SK-N-SH treated with all-trans-retinoic acid at 6 μM for 48 hours (cell line): ENCODE data around the gene ECD.

Experiments
- ATAC-seq: fragments of 200-7000 bp; cut with Tn5 transposase; 3 replicates; pipeline ENCODE4 v1.9.1; 2020; ENCODE audit warnings: mild to moderate bottlenecking, moderate library complexity
- ARNTL ChIP-seq: fragments of 450-650 bp; formaldehyde crosslinking; IDR thresholded peaks from 2 replicates; pipeline ENCODE4 v1.5.0; 2020; ENCODE audit warnings: low read depth, mild to moderate bottlenecking, moderate library complexity, borderline replicate concordance
- BACH2 ChIP-seq: fragments of 250-450 bp; sonication (Bioruptor Pico); IDR thresholded peaks from 2 replicates; pipeline ENCODE4 v1.9.0; 2021; ENCODE audit warnings: mild to moderate bottlenecking, borderline replicate concordance
- CSDC2 ChIP-seq: fragments of 250-450 bp; sonication (Bioruptor Pico); IDR thresholded peaks from 2 replicates; pipeline ENCODE4 v1.5.0; 2020; ENCODE audit warnings: mild to moderate bottlenecking, moderate library complexity
- ESRRG ChIP-seq: fragments of 250-450 bp; sonication (Bioruptor Pico); IDR thresholded peaks from 2 replicates; pipeline ENCODE4 v1.6.1; 2021; ENCODE audit warnings: mild to moderate bottlenecking
- GLIS3 ChIP-seq: fragments of 250-450 bp; sonication (Bioruptor Pico); IDR thresholded peaks from 2 replicates; pipeline ENCODE4 v1.5.0; 2020; ENCODE audit warnings: mild to moderate bottlenecking, moderate library complexity
- ISL1 ChIP-seq: fragments of 250-450 bp; sonication (Bioruptor Pico); IDR thresholded peaks from 2 replicates; pipeline ENCODE4 v2.1.2; 2022; ENCODE audit warnings: mild to moderate bottlenecking, moderate library complexity
- OSR1 ChIP-seq: fragments of 250-450 bp; sonication (Bioruptor Pico); IDR thresholded peaks from 2 replicates; pipeline ENCODE4 v1.8.0; 2022; ENCODE audit warnings: moderate library complexity, mild to moderate bottlenecking, inconsistent platforms
- PPARA ChIP-seq: fragments of 250-450 bp; sonication (Bioruptor Pico); IDR thresholded peaks from 2 replicates; pipeline ENCODE4 v1.5.0; 2020; ENCODE audit warnings: mild to moderate bottlenecking, borderline replicate concordance
- RARB ChIP-seq: fragments of 250-450 bp; sonication (Bioruptor Pico); IDR thresholded peaks from 2 replicates; pipeline ENCODE4 v1.8.0; 2021; ENCODE audit warnings: mild to moderate bottlenecking, moderate library complexity
- SNAI2 ChIP-seq: fragments of 250-450 bp; sonication (Bioruptor Pico); IDR thresholded peaks from 2 replicates; pipeline ENCODE4 v1.5.0; 2020; ENCODE audit warnings: mild to moderate bottlenecking, moderate library complexity
- TOX ChIP-seq: fragments of 250-450 bp; sonication (Bioruptor Pico); IDR thresholded peaks from 2 replicates; pipeline ENCODE4 v1.8.0; 2021; ENCODE audit warnings: mild to moderate bottlenecking, moderate library complexity, borderline replicate concordance
- TSHZ2 ChIP-seq: fragments of 250-450 bp; sonication (Bioruptor Pico); IDR thresholded peaks from 2 replicates; pipeline ENCODE4 v1.5.0; 2020; ENCODE audit warnings: mild to moderate bottlenecking, moderate library complexity
- ZC3H10 ChIP-seq: fragments of 250-450 bp; sonication (Bioruptor Pico); IDR thresholded peaks from 2 replicates; pipeline ENCODE4 v1.5.1; 2021; ENCODE audit warnings: mild to moderate bottlenecking, moderate library complexity
- ZFP3 ChIP-seq: fragments of 250-450 bp; sonication (Bioruptor Pico); IDR thresholded peaks from 2 replicates; pipeline ENCODE4 v1.5.0; 2020; ENCODE audit warnings: mild to moderate bottlenecking, moderate library complexity
- ZFP30 ChIP-seq: fragments of 450-650 bp; formaldehyde crosslinking; IDR thresholded peaks from 2 replicates; pipeline ENCODE4 v1.5.0; 2022; ENCODE audit warnings: mild to moderate bottlenecking, moderate library complexity
- ZNF565 ChIP-seq: fragments of 450-650 bp; formaldehyde crosslinking; conservative IDR thresholded peaks from 2 replicates; pipeline ENCODE4 v1.5.0; 2020; ENCODE audit warnings: low read depth, mild to moderate bottlenecking, moderate library complexity
- ZNF70 ChIP-seq: fragments of 450-650 bp; formaldehyde crosslinking; IDR thresholded peaks from 2 replicates; pipeline ENCODE4 v1.5.0; 2020; ENCODE audit warnings: mild to moderate bottlenecking, moderate library complexity
- ZNF8 ChIP-seq: fragments of 450-650 bp; formaldehyde crosslinking; IDR thresholded peaks from 2 replicates; pipeline ENCODE4 v1.5.0; 2020; ENCODE audit warnings: mild to moderate bottlenecking, moderate library complexity
- TF ChIP-seq, protein P1 (sequence below): fragments of 250-450 bp; sonication (Bioruptor Pico); IDR thresholded peaks from 2 replicates; pipeline ENCODE4 v1.8.0; 2020; ENCODE audit warnings: mild to moderate bottlenecking, moderate library complexity, borderline replicate concordance
- TF ChIP-seq, protein P2 (sequence below): fragments of 250-450 bp; sonication (Bioruptor Pico); IDR thresholded peaks from 2 replicates; pipeline ENCODE4 v1.5.1; 2020; ENCODE audit warnings: low read depth, mild to moderate bottlenecking, moderate library complexity

Gene ECD

DNA sequence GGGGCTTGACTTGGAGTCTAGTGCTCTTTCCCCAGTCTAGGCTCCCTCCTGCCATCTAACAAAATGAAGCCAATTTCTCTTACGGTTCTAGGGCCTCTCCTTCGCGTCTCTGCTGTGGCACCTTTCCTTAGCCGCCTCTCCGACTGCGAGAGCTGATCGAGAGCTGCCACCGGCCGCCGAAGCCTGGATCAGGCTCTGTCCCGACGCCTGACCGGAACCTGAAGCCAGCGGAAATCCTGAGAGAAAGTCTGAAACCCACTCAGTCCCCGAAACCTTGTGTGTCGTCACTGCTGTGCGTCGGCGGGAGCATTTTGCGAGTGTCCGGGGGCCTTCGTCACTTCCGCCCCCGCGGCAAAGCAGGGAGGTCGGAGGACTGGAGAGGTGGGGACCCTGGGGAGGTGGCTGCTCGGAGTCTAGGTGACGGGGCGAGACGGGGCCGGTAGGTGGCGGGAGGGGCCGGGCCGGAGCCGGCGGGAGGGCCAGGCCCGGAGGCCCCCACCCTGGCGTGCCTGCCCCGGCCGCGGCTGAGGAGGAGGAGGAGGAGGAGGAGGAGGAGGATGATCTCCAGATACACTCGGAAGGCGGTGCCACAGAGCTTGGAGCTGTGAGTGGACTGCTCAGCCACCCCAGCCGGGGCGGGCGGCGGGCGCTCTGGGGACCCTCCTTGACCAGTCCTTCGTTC lies at the start of gene ECD, which contains the start of gene FAM149B1:
Gene ECD, minus strand, starts transcription at position 226 of the 682 bp plus-strand sequence. CDS start 4,071 bp downstream, outside the sequence.
Gene FAM149B1, plus strand, starts transcription at position 337 of the 682 bp plus-strand sequence. Its CDS starts 221 bp downstream, at position 558.
- TF ChIP-seq TSHZ2 (CRISPR knock-in tag) (0 out of 2 replicates have a peak, but pooled peaks have one; percentile 37), ZNF70 (CRISPR knock-in tag) (no peak)
- ATAC-seq: peak; percentile 95

- TF ChIP-seq, protein P1, sequence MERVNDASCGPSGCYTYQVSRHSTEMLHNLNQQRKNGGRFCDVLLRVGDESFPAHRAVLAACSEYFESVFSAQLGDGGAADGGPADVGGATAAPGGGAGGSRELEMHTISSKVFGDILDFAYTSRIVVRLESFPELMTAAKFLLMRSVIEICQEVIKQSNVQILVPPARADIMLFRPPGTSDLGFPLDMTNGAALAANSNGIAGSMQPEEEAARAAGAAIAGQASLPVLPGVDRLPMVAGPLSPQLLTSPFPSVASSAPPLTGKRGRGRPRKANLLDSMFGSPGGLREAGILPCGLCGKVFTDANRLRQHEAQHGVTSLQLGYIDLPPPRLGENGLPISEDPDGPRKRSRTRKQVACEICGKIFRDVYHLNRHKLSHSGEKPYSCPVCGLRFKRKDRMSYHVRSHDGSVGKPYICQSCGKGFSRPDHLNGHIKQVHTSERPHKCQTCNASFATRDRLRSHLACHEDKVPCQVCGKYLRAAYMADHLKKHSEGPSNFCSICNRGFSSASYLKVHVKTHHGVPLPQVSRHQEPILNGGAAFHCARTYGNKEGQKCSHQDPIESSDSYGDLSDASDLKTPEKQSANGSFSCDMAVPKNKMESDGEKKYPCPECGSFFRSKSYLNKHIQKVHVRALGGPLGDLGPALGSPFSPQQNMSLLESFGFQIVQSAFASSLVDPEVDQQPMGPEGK (CRISPR knock-in tag): no peak
- TF ChIP-seq PPARA (CRISPR knock-in tag): no peak
- no peak for TF ChIP-seq ZC3H10 (CRISPR knock-in tag)
- TF ChIP-seq BACH2 (CRISPR knock-in tag): no peak
- no peak for TF ChIP-seq TOX (CRISPR knock-in tag)
- no peak for TF ChIP-seq GLIS3 (CRISPR knock-in tag)
- no peak for TF ChIP-seq ZFP30 (CRISPR knock-in tag)
- TF ChIP-seq ZNF8 (CRISPR knock-in tag): no peak
- TF ChIP-seq RARB (CRISPR knock-in tag): no peak
- no peak for TF ChIP-seq ARNTL (CRISPR knock-in tag)
- TF ChIP-seq ZFP3 (CRISPR knock-in tag): no peak
- no peak for TF ChIP-seq TSHZ2 (CRISPR knock-in tag)
- no peak for ATAC-seq
These were observed 47.9 kb upstream of the ECD start for GRCh38 chr10:73215749-73216148.

DNA sequence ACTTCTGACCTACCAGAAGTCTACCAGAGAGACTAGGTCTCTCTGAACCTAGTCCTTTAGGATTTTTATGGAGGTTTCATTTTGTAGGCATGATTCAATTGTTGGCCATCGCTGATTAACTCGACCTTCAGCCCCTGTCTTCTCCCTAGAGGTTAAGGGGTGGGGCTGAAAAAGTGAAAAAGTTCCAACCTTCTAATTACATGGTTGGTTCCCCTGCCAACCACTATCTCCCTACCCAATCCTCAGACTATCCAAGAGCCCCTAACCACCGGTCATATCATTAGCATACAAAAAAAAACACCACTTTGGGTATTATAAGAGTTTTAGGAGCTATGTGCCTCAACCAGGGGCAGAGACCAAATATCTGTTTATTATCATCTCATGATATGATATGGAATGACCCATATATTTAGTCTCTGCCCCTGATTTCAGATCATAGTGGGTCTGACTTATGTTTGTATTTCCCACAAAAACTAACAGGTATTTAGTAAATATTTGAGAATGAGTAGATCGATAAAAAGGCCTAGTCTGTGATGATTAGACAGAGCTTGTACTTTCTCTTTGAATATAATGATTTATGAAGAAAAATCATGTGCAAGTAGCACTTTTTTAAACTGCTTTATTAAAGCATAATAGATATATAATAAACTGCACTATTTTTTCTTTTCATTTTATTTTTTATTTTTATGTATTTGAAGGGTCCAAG lies 43.5 kb upstream of the ECD start:
- ATAC-seq: no peak
- TF ChIP-seq ESRRG (no peak), TSHZ2 (CRISPR knock-in tag) (no peak), CSDC2 (CRISPR knock-in tag) (no peak), ISL1 (no peak), GLIS3 (CRISPR knock-in tag) (no peak), OSR1 (no peak), ZNF70 (CRISPR knock-in tag) (no peak), ZC3H10 (CRISPR knock-in tag) (no peak), ZNF565 (no peak), SNAI2 (CRISPR knock-in tag) (no peak)
- TF ChIP-seq, protein P2, sequence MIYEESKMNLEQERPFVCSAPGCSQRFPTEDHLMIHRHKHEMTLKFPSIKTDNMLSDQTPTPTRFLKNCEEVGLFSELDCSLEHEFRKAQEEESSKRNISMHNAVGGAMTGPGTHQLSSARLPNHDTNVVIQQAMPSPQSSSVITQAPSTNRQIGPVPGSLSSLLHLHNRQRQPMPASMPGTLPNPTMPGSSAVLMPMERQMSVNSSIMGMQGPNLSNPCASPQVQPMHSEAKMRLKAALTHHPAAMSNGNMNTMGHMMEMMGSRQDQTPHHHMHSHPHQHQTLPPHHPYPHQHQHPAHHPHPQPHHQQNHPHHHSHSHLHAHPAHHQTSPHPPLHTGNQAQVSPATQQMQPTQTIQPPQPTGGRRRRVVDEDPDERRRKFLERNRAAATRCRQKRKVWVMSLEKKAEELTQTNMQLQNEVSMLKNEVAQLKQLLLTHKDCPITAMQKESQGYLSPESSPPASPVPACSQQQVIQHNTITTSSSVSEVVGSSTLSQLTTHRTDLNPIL (CRISPR knock-in tag): no peak
